NCI-H128 (cell line): ENCODE data around the gene MBOAT7.

Experiments
- DNase-seq: peaks from one replicate; lab custom pipeline; 2025; ENCODE audit not compliant: unreplicated experiment; lab: John Stamatoyannopoulos, UW

MBOAT7 gene

GRCh38 chr19:54165222-54165621, 24.2 kb downstream of the MBOAT7 start:
- no peak for DNase-seq

- DNase-seq: no peak
Measured at GRCh38 chr19:54164369-54165068, 24.9 kb downstream of the MBOAT7 start.

- no peak for DNase-seq
Measured at GRCh38 chr19:54162884-54163283, 26.5 kb downstream of the MBOAT7 start.

GRCh38 chr19:54162241-54162805, 27.1 kb downstream of the MBOAT7 start:
- DNase-seq: no peak

GRCh38 chr19:54160854-54161253, 28.5 kb downstream of the MBOAT7 start:
- no peak for DNase-seq

- DNase-seq: no peak
Measured at GRCh38 chr19:54160182-54160811, 29.1 kb downstream of the MBOAT7 start.

- DNase-seq: peak; percentile 99
Measured at GRCh38 chr19:54159352-54160181, 29.8 kb downstream of the MBOAT7 start, which contains the start of gene LENG1. TSS of gene LENG1 (minus strand) at chr19:54159721. CDS start at chr19:54159695, 26 bp downstream.

- no peak for DNase-seq
Measured at GRCh38 chr19:54158812-54159351, 30.5 kb downstream of the MBOAT7 start.

- DNase-seq: no peak
Measured at GRCh38 chr19:54156953-54157352, 32.4 kb downstream of the MBOAT7 start.

- DNase-seq: no peak
Measured at GRCh38 chr19:54156490-54156889, 32.9 kb downstream of the MBOAT7 start.

- no peak for DNase-seq
Measured at GRCh38 chr19:54155694-54156093, 33.7 kb downstream of the MBOAT7 start.

- DNase-seq: no peak
Measured at GRCh38 chr19:54154603-54155345, 34.6 kb downstream of the MBOAT7 start.

GRCh38 chr19:54153731-54154326, 35.6 kb downstream of the MBOAT7 start:
- DNase-seq: no peak

GRCh38 chr19:54152878-54153524, 36.4 kb downstream of the MBOAT7 start:
- DNase-seq: no peak

GRCh38 chr19:54152267-54152666, 37.1 kb downstream of the MBOAT7 start:
- no peak for DNase-seq

GRCh38 chr19:54151362-54152035, 37.9 kb downstream of the MBOAT7 start:
- no peak for DNase-seq

GRCh38 chr19:54149021-54149812, 40.2 kb downstream of the MBOAT7 start:
- no peak for DNase-seq

- no peak for DNase-seq
Measured at GRCh38 chr19:54148158-54148557, 41.2 kb downstream of the MBOAT7 start.
